ENCODE results near the gene PDE4D. TPM values are rescaled to one million over a fixed set of nuclear protein-coding genes. Genes with fewer than 3 reads are reported as not detected.

The PDE4D gene
- total and polyA plus RNA-seq, 2 donors (not counting 3 experiments of a cell fraction or from before 2014, with no cell fraction given), result 34.5 to 51.2 TPM

- H3K4me1 ChIP-seq (ENCODE audit: control insufficient read depth, extremely low read depth, insufficient read depth, low read length), result peaks cover 28% of the 10 kb centered on the region
- H3K4me3 ChIP-seq (replicated peaks in 1 of 3; ENCODE audit: insufficient read depth in 1 of 3, low read depth in 1 of 3, low read length in 3 of 3), result no peak overlapping the region
- intact Hi-C loops (cut with micrococcal nuclease), result no loop called here
- no peak for TF ChIP-seq POLR2A (IDR thresholded peaks at IDR 0.05; ENCODE audit: low read depth, low read length)
- no peak for TF ChIP-seq EZH2 (IDR thresholded peaks at IDR 0.05; ENCODE audit: borderline replicate concordance, low read depth, low read length, severe bottlenecking)
- no peak for TF ChIP-seq CTCF (IDR thresholded peaks at IDR 0.05; ENCODE audit: extremely low read depth in 1 of 2, insufficient read depth in 1 of 2, low read depth in 1 of 2, low read length in 2 of 2)
- TF ChIP-seq POLR2AphosphoS5 (IDR thresholded peaks at IDR 0.05; ENCODE audit: insufficient read depth, low read depth, low read length), result no peak
- TF ChIP-seq GATA2 (IDR thresholded peaks at IDR 0.05; ENCODE audit: insufficient read depth, insufficient read length, low read depth, low read length), result no peak
- TF ChIP-seq MYC (IDR thresholded peaks at IDR 0.05; ENCODE audit: low read depth, low read length), result no peak
- TF ChIP-seq FOS (IDR thresholded peaks at IDR 0.05; ENCODE audit: borderline replicate concordance, insufficient read depth, low read length), result no peak
- no peak for TF ChIP-seq MAX (IDR thresholded peaks at IDR 0.05; ENCODE audit: insufficient read depth, insufficient read length)
- TF ChIP-seq JUN (IDR thresholded peaks at IDR 0.05; ENCODE audit: borderline replicate concordance, insufficient read depth, insufficient read length, low read depth), result no peak
- dilution Hi-C loops (cut with MboI; ENCODE audit: extremely low pct_ligation_motif_present, low sequenced_read_pairs), result no loop called here
- peaks cover 31% of the 10 kb centered on the region for H3K79me2 ChIP-seq (ENCODE audit: control insufficient read depth, insufficient read depth, low read length)
- BruUV-seq (replicated peaks), result no TSS peak
- no peaks in the 10 kb centered on the region for H3K27me3 ChIP-seq (ENCODE audit: control insufficient read depth in 2 of 2, insufficient read depth in 2 of 2, low read length in 2 of 2)
- POLR2A ChIA-PET, result no interaction called here
- CTCF ChIA-PET, result interaction anchor here (1.6 kb wide), 1 partner anchor 16 kb away, joined by 3 read pairs; no protein-coding TSS in a partner anchor
- H3K9ac ChIP-seq (replicated peaks; ENCODE audit: extremely low read depth, insufficient read depth, low read length), result no peak overlapping the region
- FAIRE-seq (no peak), DNase-seq (ENCODE audit: low read depth, low spot score) (no peak)
- H3K36me3 ChIP-seq (ENCODE audit: control insufficient read depth in 2 of 2, extremely low read depth in 1 of 2, insufficient read depth in 2 of 2, low read length in 2 of 2), result no peaks in the 10 kb centered on the region
- no peaks in the 10 kb centered on the region for H3K9me3 ChIP-seq (replicated peaks; ENCODE audit: control insufficient read depth, insufficient read depth, low read length)
- no peak overlapping the region for H3K27ac ChIP-seq (ENCODE audit: insufficient read depth, low read depth, low read length)
- no peaks in the 10 kb centered on the region for H3K9me1 ChIP-seq (replicated peaks; ENCODE audit: control insufficient read depth, extremely low read depth, insufficient read depth, low read length)
- no peak overlapping the region for H3K4me2 ChIP-seq (ENCODE audit: insufficient read depth, low read length)
- no peak overlapping the region for H2AFZ ChIP-seq (ENCODE audit: low read depth, low read length)
- no peaks in the 10 kb centered on the region for H4K20me1 ChIP-seq (replicated peaks; ENCODE audit: control insufficient read depth, extremely low read depth, insufficient read depth, low read length)
These were observed 151.9 kb downstream of the PDE4D start for GRCh38 chr5:59741599-59741998.

All from endothelial cell of umbilical vein (primary cell).